Measurements from ENCODE around the gene PCDH9.

Gene PCDH9

GRCh38 chr13:66700117-66700601, 530.0 kb downstream of the PCDH9 start:
- no peak for DNase-seq (ENCODE audit: extremely low read depth, low read depth)
- no peak overlapping the region for H3K4me3 ChIP-seq (replicated peaks; ENCODE audit: low read depth, low read length)
- no peak for TF ChIP-seq CTCF (IDR thresholded peaks at IDR 0.05; ENCODE audit: low read depth, low read length, missing control alignments)

GRCh38 chr13:66693656-66694055, 536.5 kb downstream of the PCDH9 start:
- no peak overlapping the region for H3K4me3 ChIP-seq (replicated peaks; ENCODE audit: low read depth, low read length)
- DNase-seq (ENCODE audit: extremely low read depth, low read depth), result no peak
- TF ChIP-seq CTCF (IDR thresholded peaks at IDR 0.05; ENCODE audit: low read depth, low read length, missing control alignments), result no peak

- DNase-seq (ENCODE audit: extremely low read depth, low read depth), result no peak
- no peak overlapping the region for H3K4me3 ChIP-seq (replicated peaks; ENCODE audit: low read depth, low read length)
- no peak for TF ChIP-seq CTCF (IDR thresholded peaks at IDR 0.05; ENCODE audit: low read depth, low read length, missing control alignments)
Observed at GRCh38 chr13:66691149-66691548, 539.0 kb downstream of the PCDH9 start.

- TF ChIP-seq CTCF (IDR thresholded peaks at IDR 0.05; ENCODE audit: low read depth, low read length, missing control alignments), result no peak
- DNase-seq (ENCODE audit: extremely low read depth, low read depth), result no peak
- H3K4me3 ChIP-seq (replicated peaks; ENCODE audit: low read depth, low read length), result no peak overlapping the region
Observed at GRCh38 chr13:66689628-66690027, 540.5 kb downstream of the PCDH9 start.

GRCh38 chr13:66689037-66689619, 541.0 kb downstream of the PCDH9 start:
- no peak for DNase-seq (ENCODE audit: extremely low read depth, low read depth)
- no peak overlapping the region for H3K4me3 ChIP-seq (replicated peaks; ENCODE audit: low read depth, low read length)
- no peak for TF ChIP-seq CTCF (IDR thresholded peaks at IDR 0.05; ENCODE audit: low read depth, low read length, missing control alignments)

GRCh38 chr13:66681403-66681802, 548.7 kb downstream of the PCDH9 start:
- no peak overlapping the region for H3K4me3 ChIP-seq (replicated peaks; ENCODE audit: low read depth, low read length)
- DNase-seq (ENCODE audit: extremely low read depth, low read depth), result no peak
- no peak for TF ChIP-seq CTCF (IDR thresholded peaks at IDR 0.05; ENCODE audit: low read depth, low read length, missing control alignments)

GRCh38 chr13:66680031-66680430, 550.1 kb downstream of the PCDH9 start:
- no peak for DNase-seq (ENCODE audit: extremely low read depth, low read depth)
- no peak for TF ChIP-seq CTCF (IDR thresholded peaks at IDR 0.05; ENCODE audit: low read depth, low read length, missing control alignments)
- no peak overlapping the region for H3K4me3 ChIP-seq (replicated peaks; ENCODE audit: low read depth, low read length)

Data from HFF-Myc (cell line).